T-cell (primary cell): ENCODE results near the gene SMAP2. TPM values are rescaled to one million over a fixed set of nuclear protein-coding genes. Genes with fewer than 3 reads are reported as not detected.
"Not testable (repeated sequence)": the region's sequence is repeated elsewhere in the genome, so short reads cannot be mapped to it uniquely, and the experiment has no call there.

ENCODE experiments used
- ATAC-seq, 4 experiments: fragments of 200-7000 bp in 3 of 4; fragments of 150-1000 bp in 1 of 4; cut with Tn5 transposase; replicated peaks in 1 of 4; 1 replicate in 3 of 4; 2 replicates in 1 of 4; pipeline ENCODE4 v1.10.0; 2021; ENCODE audit warnings: moderate library complexity in 3 of 4, mild to moderate bottlenecking in 2 of 4, moderate number of reproducible peaks in 1 of 4
- CTCF ChIA-PET, 2 donors: fragments of 300-600 bp; sonication (Branson Sonifier 250); formaldehyde crosslinking; loops; one replicate each; lab custom pipeline; 2022; ENCODE audit warnings: antibody characterized with exemption in 2 of 2; lab: Charles Lee
- POLR2A ChIA-PET, 2 donors: fragments of 300-600 bp; sonication (Branson Sonifier 250); formaldehyde crosslinking; loops; one replicate each; lab custom pipeline; 2022; ENCODE audit warnings: antibody characterized with exemption in 2 of 2; lab: Charles Lee
- DNase-seq, 35 experiments: peaks; one replicate each; pipeline versions ENCODE4 v3.0.0 to v3.0.0-alpha.2; 2013 to 2023
- H3K27ac ChIP-seq: one replicate; pipeline ENCODE4 v1.5.1; 2013; ENCODE audit warnings: low read length
- H3K27me3 ChIP-seq, 2 experiments: replicated peaks in 1 of 2; 1 replicate in 1 of 2; 2 replicates in 1 of 2; pipeline versions ENCODE4 v1.6.1 to v1.7.0; 2013; ENCODE audit warnings: low read length in 1 of 2, mixed read lengths in 1 of 2; ENCODE audit not compliant: control insufficient read depth in 2 of 2, insufficient read depth in 2 of 2; ENCODE audit errors: extremely low read depth in 1 of 2
- H3K36me3 ChIP-seq, 2 donors: 1 replicate in 1 of 2; 2 replicates in 1 of 2; pipeline versions ENCODE4 v1.6.1 to v1.7.0; 2013; ENCODE audit warnings: low read length in 1 of 2; ENCODE audit not compliant: control insufficient read depth in 2 of 2, insufficient read depth in 1 of 2; ENCODE audit errors: extremely low read depth in 1 of 2
- H3K4me1 ChIP-seq, 2 experiments: 1 replicate in 1 of 2; 2 replicates in 1 of 2; pipeline versions ENCODE4 v1.6.1 to v1.7.0; 2013; ENCODE audit warnings: low read length in 2 of 2, mixed read lengths in 1 of 2; ENCODE audit not compliant: insufficient read depth in 2 of 2, control insufficient read depth in 1 of 2; ENCODE audit errors: extremely low read depth in 1 of 2
- H3K4me3 ChIP-seq, 2 donors: 1 replicate in 1 of 2; 2 replicates in 1 of 2; pipeline versions ENCODE4 v1.5.1 to v1.7.0; 2013; ENCODE audit warnings: mild to moderate bottlenecking in 2 of 2, low read length in 1 of 2, moderate library complexity in 1 of 2; ENCODE audit not compliant: control insufficient read depth in 1 of 2; ENCODE audit errors: extremely low read depth in 1 of 2
- H3K9me3 ChIP-seq: 2 replicates; pipeline ENCODE4 v1.7.0; 2013
- H3K27ac Mint-ChIP-seq, 2 donors: one replicate each; pipeline ENCODE4 v1.8.0; 2020 to 2021; ENCODE audit warnings: mild to moderate bottlenecking in 2 of 2, mixed read lengths in 2 of 2
- H3K27me3 Mint-ChIP-seq, 2 donors: one replicate each; pipeline ENCODE4 v1.8.0; 2021 to 2022; ENCODE audit warnings: mixed read lengths in 2 of 2
- H3K36me3 Mint-ChIP-seq: one replicate; pipeline ENCODE4 v1.8.0; 2021; ENCODE audit warnings: mixed read lengths
- H3K4me1 Mint-ChIP-seq, 3 donors: one replicate each; pipeline ENCODE4 v1.8.0; 2020 to 2022; ENCODE audit warnings: mixed read lengths in 3 of 3, mild to moderate bottlenecking in 1 of 3
- H3K4me3 Mint-ChIP-seq, 3 donors: one replicate each; pipeline ENCODE4 v1.8.0; 2020 to 2022; ENCODE audit warnings: mild to moderate bottlenecking in 3 of 3, mixed read lengths in 3 of 3, moderate library complexity in 3 of 3
- H3K9me3 Mint-ChIP-seq, 3 donors: one replicate each; pipeline ENCODE4 v1.8.0; 2020 to 2022; ENCODE audit warnings: mixed read lengths in 3 of 3
- WGBS: methylation state at CpG from one replicate; pipeline ENCODE4 v1.1.5; 2013; ENCODE audit warnings: missing lambda C conversion rate; ENCODE audit not compliant: insufficient coverage; 5-methylcytosine and 5-hydroxymethylcytosine counted together
- total RNA-seq, 35 experiments: library from RNA in 6 of 35; stranded (reverse) in 6 of 35; fragments of 120-200 nt in 1 of 35; gene quantifications; one replicate each; pipeline versions ENCODE4 v1.2.1 to v1.2.4 and lab custom pipeline; 2013 to 2026

The SMAP2 gene
- total RNA-seq, 5 donors from 2014 or later (not counting 1 experiment from before 2014, with no cell fraction given), result 120 to 254 (median 123) TPM

GRCh38 chr1:40339420-40340323, 33.9 kb upstream of the SMAP2 start:
- Mint-ChIP-seq H3K4me1 (peaks cover 45 to 59% (median 47%) of the 10 kb centered on the region in 3 donors), H3K27ac (peak overlapping the region in 1 of 2 donors; percentile 49), H3K27me3 (no peaks in the 10 kb centered on the region), H3K4me3 (no peak overlapping the region), H3K36me3 (peaks cover 4% of the 10 kb centered on the region), H3K9me3 (no peaks in the 10 kb centered on the region)
- 74% methylated on average over 6 of the region's 6 CpGs for WGBS
- H3K36me3 ChIP-seq, result no peaks in the 10 kb centered on the region
- H3K27ac ChIP-seq, result no peak overlapping the region
- H3K27me3 ChIP-seq, result no peaks in the 10 kb centered on the region
- ATAC-seq (no peak), DNase-seq (no peak)
- ChIA-PET CTCF (interaction anchor here (0.5 to 6.1 kb wide), 42 partner anchors 10 to 405 kb away, joined by 3 to 75 read pairs (median 5); partner anchors contain the start of gene SMAP2 (in 1 of the 2)), POLR2A (interaction anchor here in 1 of 2 donors (1.2 kb wide), 1 partner anchor 42 kb away, joined by 5 read pairs; no protein-coding TSS in a partner anchor)
- peaks cover 0 to 22% of the 10 kb centered on the region in 2 experiments for H3K4me1 ChIP-seq
- H3K4me3 ChIP-seq, result no peak overlapping the region
- H3K9me3 ChIP-seq, result no peaks in the 10 kb centered on the region

- peaks cover 4% of the 10 kb centered on the region for H3K36me3 Mint-ChIP-seq
- no peaks in the 10 kb centered on the region for H3K27me3 Mint-ChIP-seq
- WGBS, result 40% methylated on average over 3 of the region's 6 CpGs
- Histone ChIP-seq H3K4me3 (no peak overlapping the region), H3K36me3 (no peaks in the 10 kb centered on the region), H3K27me3 (no peaks in the 10 kb centered on the region), H3K9me3 (no peaks in the 10 kb centered on the region), H3K4me1 (peaks cover 0 to 25% of the 10 kb centered on the region in 2 experiments), H3K27ac (peak overlapping the region; percentile 62)
- H3K9me3 Mint-ChIP-seq, result no peaks in the 10 kb centered on the region
- ChIA-PET CTCF (interaction anchor here (0.6 to 2.3 kb wide), 14 partner anchors 22 to 291 kb away, joined by 3 to 9 read pairs (median 3); no protein-coding TSS in a partner anchor), POLR2A (interaction anchor here (0.6 to 1.0 kb wide), 6 partner anchors 19 to 545 kb away, joined by 3 to 5 read pairs (median 3); no protein-coding TSS in a partner anchor)
- peaks cover 54 to 68% (median 55%) of the 10 kb centered on the region in 3 donors for H3K4me1 Mint-ChIP-seq
- peak overlapping the region; percentile 68 to 92 for H3K27ac Mint-ChIP-seq
- peak; percentile 49 to 62 (median 56) for ATAC-seq
- H3K4me3 Mint-ChIP-seq, result peak overlapping the region in 2 of 3 donors; percentile 25 to 61
- DNase-seq, result no peak
Observed at GRCh38 chr1:40341491-40342380, 31.8 kb upstream of the SMAP2 start.

GRCh38 chr1:40342381-40342717, 31.2 kb upstream of the SMAP2 start:
- 70% methylated on average over 2 of the region's 3 CpGs for WGBS
- not testable (repeated sequence) for DNase-seq, H3K36me3 ChIP-seq, H3K27me3 Mint-ChIP-seq, ATAC-seq, H3K36me3 Mint-ChIP-seq, H3K27me3 ChIP-seq, H3K4me3 ChIP-seq, H3K9me3 ChIP-seq, H3K9me3 Mint-ChIP-seq
- Mint-ChIP-seq H3K27ac (peak overlapping the region; percentile 68 to 92), H3K4me3 (peak overlapping the region in 2 of 3 donors; percentile 25 to 61), H3K4me1 (peaks cover 54 to 68% (median 55%) of the 10 kb centered on the region in 3 donors)
- POLR2A ChIA-PET, result interaction anchor here (0.5 to 0.9 kb wide), 4 partner anchors 19 to 255 kb away, joined by 3 to 6 read pairs (median 4); no protein-coding TSS in a partner anchor
- peak overlapping the region; percentile 62 for H3K27ac ChIP-seq
- CTCF ChIA-PET, result interaction anchor here in 1 of 2 donors (0.5 to 2.3 kb wide), 5 partner anchors 27 to 190 kb away, joined by 3 to 9 read pairs (median 4); no protein-coding TSS in a partner anchor
- peaks cover 0 to 25% of the 10 kb centered on the region in 2 experiments for H3K4me1 ChIP-seq

GRCh38 chr1:40344597-40344996, 28.9 kb upstream of the SMAP2 start:
- ChIA-PET POLR2A (interaction anchor here (0.5 to 0.6 kb wide), 3 partner anchors 45 to 106 kb away, joined by 3 read pairs; partner anchors contain the start of gene ZFP69B (in 1 of the 2)), CTCF (interaction anchor here (0.6 to 1.3 kb wide), 5 partner anchors 19 to 251 kb away, joined by 3 to 12 read pairs (median 3); partner anchors contain the start of gene SMAP2 (in 1 of the 2))
- peak in 26 of 35 experiments; percentile 2 to 44 (median 23) for DNase-seq
- H3K4me1 Mint-ChIP-seq, result peaks cover 46 to 55% (median 50%) of the 10 kb centered on the region in 3 donors
- Histone ChIP-seq H3K36me3 (no peaks in the 10 kb centered on the region), H3K4me3 (no peak overlapping the region), H3K9me3 (no peaks in the 10 kb centered on the region), H3K27ac (no peak overlapping the region), H3K4me1 (peaks cover 0 to 17% of the 10 kb centered on the region in 2 experiments), H3K27me3 (no peaks in the 10 kb centered on the region)
- ATAC-seq, result peak; percentile 70 to 82 (median 76)
- peaks cover 4% of the 10 kb centered on the region for H3K36me3 Mint-ChIP-seq
- no peaks in the 10 kb centered on the region for H3K9me3 Mint-ChIP-seq
- H3K4me3 Mint-ChIP-seq, result peak overlapping the region; percentile 49 to 67 (median 53)
- H3K27me3 Mint-ChIP-seq, result no peaks in the 10 kb centered on the region
- peak overlapping the region; percentile 63 to 73 for H3K27ac Mint-ChIP-seq
- WGBS, result 50% methylated on average over 3 of the region's 6 CpGs

- H3K36me3 ChIP-seq, result no peaks in the 10 kb centered on the region
- DNase-seq, result no peak
- H3K27me3 ChIP-seq, result no peaks in the 10 kb centered on the region
- ATAC-seq, result no peak
- POLR2A ChIA-PET, result no interaction called here
- peaks cover under 1 to 3% (median 1%) of the 10 kb centered on the region in 3 donors for H3K4me1 Mint-ChIP-seq
- H3K4me1 ChIP-seq, result no peaks in the 10 kb centered on the region
- H3K27ac Mint-ChIP-seq, result no peak overlapping the region
- H3K4me3 ChIP-seq, result no peak overlapping the region
- H3K9me3 ChIP-seq, result no peaks in the 10 kb centered on the region
- H3K27me3 Mint-ChIP-seq, result no peaks in the 10 kb centered on the region
- 75% methylated on average over 2 of the region's 2 CpGs for WGBS
- no peak overlapping the region for H3K4me3 Mint-ChIP-seq
- no peak overlapping the region for H3K27ac ChIP-seq
- CTCF ChIA-PET, result interaction anchor here in 1 of 2 donors (1.7 kb wide), 1 partner anchor 11 kb away, joined by 6 read pairs; no protein-coding TSS in a partner anchor
- H3K9me3 Mint-ChIP-seq, result no peaks in the 10 kb centered on the region
- no peaks in the 10 kb centered on the region for H3K36me3 Mint-ChIP-seq
Observed at GRCh38 chr1:40350391-40350790, 23.1 kb upstream of the SMAP2 start.
